GM23338 (cell line): ENCODE results near the gene ANKRD53. TPM values are rescaled to one million over a fixed set of nuclear protein-coding genes. Genes with fewer than 3 reads are reported as not detected.

Experiments used
- ATAC-seq: fragments of 200-7000 bp; cut with Tn5 transposase; 3 replicates; pipeline ENCODE4 v1.9.1; 2020
- DNase-seq: peaks from one replicate; pipeline ENCODE4 v3.0.0-alpha.2; 2015; ENCODE audit warnings: low spot score
- H2AFZ ChIP-seq: fragments of 200-600 bp; sonication (generic); 2 replicates; pipeline ENCODE4 v1.8.0; 2016; ENCODE audit warnings: antibody characterized with exemption, mild to moderate bottlenecking, moderate library complexity
- H3F3A ChIP-seq: fragments of 200-600 bp; sonication (generic); replicated peaks from 2 replicates; pipeline ENCODE4 v1.8.0; 2017; ENCODE audit warnings: antibody characterized with exemption, mixed run types, low read depth
- H3K27ac ChIP-seq: fragments of 200-600 bp; sonication (generic); 2 replicates; pipeline ENCODE4 v1.6.1; 2016; ENCODE audit warnings: low read depth
- H3K27me3 ChIP-seq: fragments of 200-600 bp; sonication (generic); 2 replicates; pipeline ENCODE4 v1.8.0; 2016; ENCODE audit warnings: mild to moderate bottlenecking, mixed run types, moderate library complexity; ENCODE audit not compliant: insufficient read depth
- H3K36me3 ChIP-seq: fragments of 200-600 bp; sonication (generic); 2 replicates; pipeline ENCODE4 v1.8.0; 2016; ENCODE audit warnings: mild to moderate bottlenecking; ENCODE audit not compliant: insufficient read depth
- H3K4me1 ChIP-seq: fragments of 200-600 bp; sonication (generic); 2 replicates; pipeline ENCODE4 v1.8.0; 2016; ENCODE audit warnings: mild to moderate bottlenecking, moderate library complexity; ENCODE audit not compliant: insufficient read depth
- H3K4me2 ChIP-seq: fragments of 200-600 bp; sonication (generic); 2 replicates; pipeline ENCODE4 v1.7.1; 2017; ENCODE audit warnings: mixed run types
- H3K4me3 ChIP-seq: fragments of 200-600 bp; sonication (generic); 2 replicates; pipeline ENCODE4 v1.6.1; 2016; ENCODE audit warnings: mixed run types
- H3K79me2 ChIP-seq: fragments of 200-600 bp; sonication (generic); replicated peaks from 2 replicates; pipeline ENCODE4 v1.8.0; 2017; ENCODE audit warnings: mild to moderate bottlenecking; ENCODE audit not compliant: insufficient read depth
- H3K9me2 ChIP-seq: fragments of 200-600 bp; sonication (generic); 2 replicates; pipeline ENCODE4 v1.8.0; 2017; ENCODE audit not compliant: insufficient read depth
- H4K20me1 ChIP-seq: fragments of 200-600 bp; sonication (generic); replicated peaks from 2 replicates; pipeline ENCODE4 v1.8.0; 2017; ENCODE audit warnings: mild to moderate bottlenecking; ENCODE audit not compliant: insufficient read depth
- H3K27ac Mint-ChIP-seq: 2 replicates; pipeline ENCODE4 v1.8.0; 2020; ENCODE audit warnings: inconsistent platforms, mild to moderate bottlenecking, moderate library complexity, mixed read lengths
- H3K27me3 Mint-ChIP-seq: 3 replicates; pipeline ENCODE4 v1.8.0; 2022; ENCODE audit warnings: low read depth, mild to moderate bottlenecking, moderate library complexity, mixed read lengths, inconsistent platforms; ENCODE audit not compliant: insufficient read depth, poor library complexity
- H3K36me3 Mint-ChIP-seq: 3 replicates; pipeline ENCODE4 v1.8.0; 2021; ENCODE audit warnings: low read depth, mild to moderate bottlenecking, inconsistent platforms, moderate library complexity, mixed read lengths
- H3K4me1 Mint-ChIP-seq: 3 replicates; pipeline ENCODE4 v1.8.0; 2020; ENCODE audit warnings: mild to moderate bottlenecking, inconsistent platforms, mixed read lengths
- H3K4me3 Mint-ChIP-seq: 3 replicates; pipeline ENCODE4 v1.8.0; 2021; ENCODE audit warnings: moderate library complexity, mild to moderate bottlenecking, inconsistent platforms, mixed read lengths
- H3K9me3 Mint-ChIP-seq: 3 replicates; pipeline ENCODE4 v1.8.0; 2020; ENCODE audit warnings: moderate library complexity, mild to moderate bottlenecking, inconsistent platforms, mixed read lengths
- CREB1 ChIP-seq: fragments of 250-450 bp; sonication (Bioruptor Pico); IDR thresholded peaks from 2 replicates; pipeline ENCODE4 v1.5.0; 2020; ENCODE audit warnings: low read depth, mild to moderate bottlenecking, moderate library complexity
- ETS1 ChIP-seq: IDR thresholded peaks from 2 replicates; pipeline ENCODE4 v1.6.1; 2016; ENCODE audit warnings: antibody characterized with exemption
- EZH2 ChIP-seq: fragments of 200-600 bp; sonication (generic); IDR thresholded peaks from one replicate; pipeline ENCODE4 v1.8.0; 2017; ENCODE audit warnings: antibody characterized with exemption, mild to moderate bottlenecking, low read depth; ENCODE audit not compliant: unreplicated experiment
- EZH2phosphoT487 ChIP-seq: fragments of 200-600 bp; sonication (generic); IDR thresholded peaks from one replicate; pipeline ENCODE4 v1.8.1; 2018; ENCODE audit warnings: antibody characterized with exemption; ENCODE audit not compliant: unreplicated experiment
- JUNB ChIP-seq: IDR thresholded peaks from one replicate; pipeline ENCODE4 v1.6.1; 2016; ENCODE audit warnings: antibody characterized with exemption; ENCODE audit not compliant: unreplicated experiment
- NANOG ChIP-seq: IDR thresholded peaks from 2 replicates; pipeline ENCODE4 v1.6.1; 2016; ENCODE audit warnings: antibody characterized with exemption, borderline replicate concordance
- POLR2AphosphoS5 ChIP-seq: IDR thresholded peaks from 2 replicates; pipeline ENCODE4 v1.6.1; 2016; ENCODE audit warnings: antibody characterized with exemption, low read depth
- STAT1 ChIP-seq: IDR thresholded peaks from one replicate; pipeline ENCODE4 v1.6.1; 2016; ENCODE audit warnings: antibody characterized with exemption; ENCODE audit not compliant: unreplicated experiment
- ZNF114 ChIP-seq: fragments of 250-450 bp; sonication (Bioruptor Pico); IDR thresholded peaks from 2 replicates; pipeline ENCODE4 v1.5.0; 2020; ENCODE audit warnings: mild to moderate bottlenecking, moderate library complexity
- ZNF331 ChIP-seq: fragments of 250-450 bp; sonication (Bioruptor Pico); IDR thresholded peaks from 2 replicates; pipeline ENCODE4 v1.5.0; 2020; ENCODE audit warnings: low read depth, mild to moderate bottlenecking, moderate library complexity
- polyA plus RNA-seq: library from polyadenylated mRNA; unstranded; fragments of >200 nt; fragmentation: Nextera tagmentation; extraction: Ambion mirVana; gene quantifications from 2 replicates; pipeline ENCODE4 v1.2.1, GENCODE V29; 2016
- total RNA-seq: library from RNA; depleted of rRNA; stranded (reverse); fragments of >200 nt; shearing (Covaris generic); gene quantifications from 2 replicates; pipeline ENCODE4 v1.2.3, GENCODE V29; 2014
- TF ChIP-seq, protein P1 (sequence below): fragments of 250-450 bp; sonication (Bioruptor Pico); IDR thresholded peaks from 2 replicates; pipeline ENCODE4 v1.5.0; 2020; ENCODE audit warnings: mild to moderate bottlenecking, moderate library complexity
- TF ChIP-seq, protein P2 (sequence below), 2 experiments: fragments of 200-600 bp in 1 of 2; sonication (generic) in 1 of 2; conservative IDR thresholded peaks; 2 replicates each; pipeline versions ENCODE4 v1.5.1 to v1.6.1; 2016 to 2017; ENCODE audit warnings: antibody characterized with exemption in 2 of 2, low read depth in 2 of 2, mild to moderate bottlenecking in 2 of 2, moderate library complexity in 1 of 2
- TF ChIP-seq, protein P3 (sequence below): IDR thresholded peaks from one replicate; pipeline ENCODE4 v1.6.1; 2018; ENCODE audit warnings: antibody characterized with exemption; ENCODE audit not compliant: unreplicated experiment

ANKRD53 gene
- total and polyA plus RNA-seq, 2 experiments from 2014 or later = 0.32 to 0.73 TPM

DNA sequence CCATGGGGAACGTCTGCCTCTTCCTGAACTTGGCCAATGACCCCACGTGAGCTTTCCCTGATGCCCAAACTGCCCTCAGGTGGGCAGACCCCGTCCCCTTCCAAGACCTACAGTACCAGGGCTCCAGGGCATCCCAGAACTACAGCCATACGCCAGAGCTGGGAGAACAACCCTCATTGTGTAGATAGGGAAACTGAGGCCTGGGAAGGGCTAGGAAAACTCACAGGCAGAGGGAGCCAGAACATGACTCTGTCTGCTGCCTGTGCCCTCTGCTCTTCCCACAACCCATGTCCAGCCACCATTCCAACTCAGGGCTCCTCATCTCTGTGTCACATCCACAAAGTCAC is 16.8 kb upstream of the ANKRD53 start:
- Mint-ChIP-seq H3K4me3 (no peak overlapping the region), H3K27me3 (peaks cover 62% of the 10 kb centered on the region), H3K9me3 (no peaks in the 10 kb centered on the region), H3K27ac (no peak overlapping the region), H3K4me1 (peaks cover 4% of the 10 kb centered on the region), H3K36me3 (no peaks in the 10 kb centered on the region)
- H3K36me3 ChIP-seq = no peaks in the 10 kb centered on the region
- peaks cover 46% of the 10 kb centered on the region for H3K27me3 ChIP-seq
- H4K20me1 ChIP-seq = no peaks in the 10 kb centered on the region
- H3K27ac ChIP-seq = no peak overlapping the region
- H3K4me2 ChIP-seq = no peak overlapping the region
- TF ChIP-seq ZNF114 (CRISPR knock-in tag) (no peak), ETS1 (no peak), EZH2phosphoT487 (no peak), CREB1 (CRISPR knock-in tag) (no peak), EZH2 (no peak), STAT1 (no peak), POLR2AphosphoS5 (no peak), JUNB (no peak), NANOG (no peak), ZNF331 (CRISPR knock-in tag) (no peak)
- TF ChIP-seq, protein P1, sequence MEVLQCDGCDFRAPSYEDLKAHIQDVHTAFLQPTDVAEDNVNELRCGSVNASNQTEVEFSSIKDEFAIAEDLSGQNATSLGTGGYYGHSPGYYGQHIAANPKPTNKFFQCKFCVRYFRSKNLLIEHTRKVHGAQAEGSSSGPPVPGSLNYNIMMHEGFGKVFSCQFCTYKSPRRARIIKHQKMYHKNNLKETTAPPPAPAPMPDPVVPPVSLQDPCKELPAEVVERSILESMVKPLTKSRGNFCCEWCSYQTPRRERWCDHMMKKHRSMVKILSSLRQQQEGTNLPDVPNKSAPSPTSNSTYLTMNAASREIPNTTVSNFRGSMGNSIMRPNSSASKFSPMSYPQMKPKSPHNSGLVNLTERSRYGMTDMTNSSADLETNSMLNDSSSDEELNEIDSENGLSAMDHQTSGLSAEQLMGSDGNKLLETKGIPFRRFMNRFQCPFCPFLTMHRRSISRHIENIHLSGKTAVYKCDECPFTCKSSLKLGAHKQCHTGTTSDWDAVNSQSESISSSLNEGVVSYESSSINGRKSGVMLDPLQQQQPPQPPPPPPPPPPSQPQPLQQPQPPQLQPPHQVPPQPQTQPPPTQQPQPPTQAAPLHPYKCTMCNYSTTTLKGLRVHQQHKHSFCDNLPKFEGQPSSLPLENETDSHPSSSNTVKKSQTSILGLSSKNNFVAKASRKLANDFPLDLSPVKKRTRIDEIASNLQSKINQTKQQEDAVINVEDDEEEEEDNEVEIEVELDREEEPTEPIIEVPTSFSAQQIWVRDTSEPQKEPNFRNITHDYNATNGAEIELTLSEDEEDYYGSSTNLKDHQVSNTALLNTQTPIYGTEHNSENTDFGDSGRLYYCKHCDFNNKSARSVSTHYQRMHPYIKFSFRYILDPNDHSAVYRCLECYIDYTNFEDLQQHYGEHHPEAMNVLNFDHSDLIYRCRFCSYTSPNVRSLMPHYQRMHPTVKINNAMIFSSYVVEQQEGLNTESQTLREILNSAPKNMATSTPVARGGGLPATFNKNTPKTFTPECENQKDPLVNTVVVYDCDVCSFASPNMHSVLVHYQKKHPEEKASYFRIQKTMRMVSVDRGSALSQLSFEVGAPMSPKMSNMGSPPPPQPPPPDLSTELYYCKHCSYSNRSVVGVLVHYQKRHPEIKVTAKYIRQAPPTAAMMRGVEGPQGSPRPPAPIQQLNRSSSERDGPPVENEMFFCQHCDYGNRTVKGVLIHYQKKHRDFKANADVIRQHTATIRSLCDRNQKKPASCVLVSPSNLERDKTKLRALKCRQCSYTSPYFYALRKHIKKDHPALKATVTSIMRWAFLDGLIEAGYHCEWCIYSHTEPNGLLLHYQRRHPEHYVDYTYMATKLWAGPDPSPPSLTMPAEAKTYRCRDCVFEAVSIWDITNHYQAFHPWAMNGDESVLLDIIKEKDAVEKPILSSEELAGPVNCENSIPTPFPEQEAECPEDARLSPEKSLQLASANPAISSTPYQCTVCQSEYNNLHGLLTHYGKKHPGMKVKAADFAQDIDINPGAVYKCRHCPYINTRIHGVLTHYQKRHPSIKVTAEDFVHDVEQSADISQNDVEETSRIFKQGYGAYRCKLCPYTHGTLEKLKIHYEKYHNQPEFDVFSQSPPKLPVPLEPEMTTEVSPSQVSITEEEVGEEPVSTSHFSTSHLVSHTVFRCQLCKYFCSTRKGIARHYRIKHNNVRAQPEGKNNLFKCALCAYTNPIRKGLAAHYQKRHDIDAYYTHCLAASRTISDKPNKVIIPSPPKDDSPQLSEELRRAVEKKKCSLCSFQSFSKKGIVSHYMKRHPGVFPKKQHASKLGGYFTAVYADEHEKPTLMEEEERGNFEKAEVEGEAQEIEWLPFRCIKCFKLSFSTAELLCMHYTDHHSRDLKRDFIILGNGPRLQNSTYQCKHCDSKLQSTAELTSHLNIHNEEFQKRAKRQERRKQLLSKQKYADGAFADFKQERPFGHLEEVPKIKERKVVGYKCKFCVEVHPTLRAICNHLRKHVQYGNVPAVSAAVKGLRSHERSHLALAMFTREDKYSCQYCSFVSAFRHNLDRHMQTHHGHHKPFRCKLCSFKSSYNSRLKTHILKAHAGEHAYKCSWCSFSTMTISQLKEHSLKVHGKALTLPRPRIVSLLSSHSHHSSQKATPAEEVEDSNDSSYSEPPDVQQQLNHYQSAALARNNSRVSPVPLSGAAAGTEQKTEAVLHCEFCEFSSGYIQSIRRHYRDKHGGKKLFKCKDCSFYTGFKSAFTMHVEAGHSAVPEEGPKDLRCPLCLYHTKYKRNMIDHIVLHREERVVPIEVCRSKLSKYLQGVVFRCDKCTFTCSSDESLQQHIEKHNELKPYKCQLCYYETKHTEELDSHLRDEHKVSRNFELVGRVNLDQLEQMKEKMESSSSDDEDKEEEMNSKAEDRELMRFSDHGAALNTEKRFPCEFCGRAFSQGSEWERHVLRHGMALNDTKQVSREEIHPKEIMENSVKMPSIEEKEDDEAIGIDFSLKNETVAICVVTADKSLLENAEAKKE (CRISPR knock-in tag) = no peak
- TF ChIP-seq, protein P2, sequence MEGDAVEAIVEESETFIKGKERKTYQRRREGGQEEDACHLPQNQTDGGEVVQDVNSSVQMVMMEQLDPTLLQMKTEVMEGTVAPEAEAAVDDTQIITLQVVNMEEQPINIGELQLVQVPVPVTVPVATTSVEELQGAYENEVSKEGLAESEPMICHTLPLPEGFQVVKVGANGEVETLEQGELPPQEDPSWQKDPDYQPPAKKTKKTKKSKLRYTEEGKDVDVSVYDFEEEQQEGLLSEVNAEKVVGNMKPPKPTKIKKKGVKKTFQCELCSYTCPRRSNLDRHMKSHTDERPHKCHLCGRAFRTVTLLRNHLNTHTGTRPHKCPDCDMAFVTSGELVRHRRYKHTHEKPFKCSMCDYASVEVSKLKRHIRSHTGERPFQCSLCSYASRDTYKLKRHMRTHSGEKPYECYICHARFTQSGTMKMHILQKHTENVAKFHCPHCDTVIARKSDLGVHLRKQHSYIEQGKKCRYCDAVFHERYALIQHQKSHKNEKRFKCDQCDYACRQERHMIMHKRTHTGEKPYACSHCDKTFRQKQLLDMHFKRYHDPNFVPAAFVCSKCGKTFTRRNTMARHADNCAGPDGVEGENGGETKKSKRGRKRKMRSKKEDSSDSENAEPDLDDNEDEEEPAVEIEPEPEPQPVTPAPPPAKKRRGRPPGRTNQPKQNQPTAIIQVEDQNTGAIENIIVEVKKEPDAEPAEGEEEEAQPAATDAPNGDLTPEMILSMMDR (conservative IDR thresholded peaks at IDR 0.05; ENCODE audit: low read depth in 2 of 2) = no peak
- TF ChIP-seq, protein P3, sequence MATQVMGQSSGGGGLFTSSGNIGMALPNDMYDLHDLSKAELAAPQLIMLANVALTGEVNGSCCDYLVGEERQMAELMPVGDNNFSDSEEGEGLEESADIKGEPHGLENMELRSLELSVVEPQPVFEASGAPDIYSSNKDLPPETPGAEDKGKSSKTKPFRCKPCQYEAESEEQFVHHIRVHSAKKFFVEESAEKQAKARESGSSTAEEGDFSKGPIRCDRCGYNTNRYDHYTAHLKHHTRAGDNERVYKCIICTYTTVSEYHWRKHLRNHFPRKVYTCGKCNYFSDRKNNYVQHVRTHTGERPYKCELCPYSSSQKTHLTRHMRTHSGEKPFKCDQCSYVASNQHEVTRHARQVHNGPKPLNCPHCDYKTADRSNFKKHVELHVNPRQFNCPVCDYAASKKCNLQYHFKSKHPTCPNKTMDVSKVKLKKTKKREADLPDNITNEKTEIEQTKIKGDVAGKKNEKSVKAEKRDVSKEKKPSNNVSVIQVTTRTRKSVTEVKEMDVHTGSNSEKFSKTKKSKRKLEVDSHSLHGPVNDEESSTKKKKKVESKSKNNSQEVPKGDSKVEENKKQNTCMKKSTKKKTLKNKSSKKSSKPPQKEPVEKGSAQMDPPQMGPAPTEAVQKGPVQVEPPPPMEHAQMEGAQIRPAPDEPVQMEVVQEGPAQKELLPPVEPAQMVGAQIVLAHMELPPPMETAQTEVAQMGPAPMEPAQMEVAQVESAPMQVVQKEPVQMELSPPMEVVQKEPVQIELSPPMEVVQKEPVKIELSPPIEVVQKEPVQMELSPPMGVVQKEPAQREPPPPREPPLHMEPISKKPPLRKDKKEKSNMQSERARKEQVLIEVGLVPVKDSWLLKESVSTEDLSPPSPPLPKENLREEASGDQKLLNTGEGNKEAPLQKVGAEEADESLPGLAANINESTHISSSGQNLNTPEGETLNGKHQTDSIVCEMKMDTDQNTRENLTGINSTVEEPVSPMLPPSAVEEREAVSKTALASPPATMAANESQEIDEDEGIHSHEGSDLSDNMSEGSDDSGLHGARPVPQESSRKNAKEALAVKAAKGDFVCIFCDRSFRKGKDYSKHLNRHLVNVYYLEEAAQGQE = no peak
- H2AFZ ChIP-seq = no peak overlapping the region
- no peaks in the 10 kb centered on the region for H3K9me2 ChIP-seq
- no peak overlapping the region for H3K4me3 ChIP-seq
- ATAC-seq = no peak
- H3F3A ChIP-seq = no peaks in the 10 kb centered on the region
- DNase-seq = no peak
- no peaks in the 10 kb centered on the region for H3K79me2 ChIP-seq
- H3K4me1 ChIP-seq = peaks cover 4% of the 10 kb centered on the region; the same call in 1 of the 2 replicates
